Fibroblast of skin of left biceps (primary cell): ENCODE measurements around the gene TLL1.

Experiments
- DNase-seq, 2 experiments: peaks; one replicate each; pipeline ENCODE4 v3.0.0-alpha.2; 2013; ENCODE audit warnings: low read depth in 2 of 2

The TLL1 gene

DNA sequence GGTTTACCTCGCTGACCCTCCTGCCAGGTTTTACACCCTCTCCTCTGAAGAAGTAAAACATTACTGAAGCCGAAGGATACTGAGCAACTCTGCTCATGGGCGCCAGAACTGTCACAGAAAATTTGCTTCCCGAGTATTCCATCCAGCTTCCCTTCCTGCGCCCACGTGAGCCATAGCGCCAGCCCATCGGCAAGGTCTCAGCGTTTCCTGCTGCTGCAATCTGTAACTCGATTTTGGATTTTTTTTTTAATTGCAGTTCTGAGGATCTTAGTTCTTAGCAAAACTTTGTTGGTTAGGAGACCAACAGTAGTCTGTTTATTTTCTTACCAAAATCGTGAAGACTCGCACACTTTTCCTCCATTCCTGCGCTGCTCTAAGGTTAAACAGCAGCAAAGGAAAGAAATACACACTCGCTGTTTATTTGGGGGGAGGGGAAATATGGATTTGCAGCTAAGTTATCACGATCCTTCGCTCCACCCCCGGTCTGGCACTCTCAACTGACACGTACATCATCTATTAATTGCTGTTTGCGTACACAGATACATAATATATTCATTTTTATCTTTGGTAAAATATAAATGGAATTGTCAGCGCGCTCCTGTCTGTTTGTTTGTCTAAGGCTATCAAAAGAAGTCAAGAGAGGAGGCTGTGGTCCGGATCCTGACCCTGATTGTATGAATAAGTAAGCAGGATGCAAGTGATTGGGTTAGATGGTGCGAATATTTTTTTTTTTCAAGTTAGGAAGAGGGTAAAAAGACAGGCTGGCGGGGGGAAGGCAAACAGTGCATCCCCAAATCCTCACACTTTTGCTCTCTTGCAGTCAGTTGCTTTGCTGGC, at the start of gene TLL1:
Gene TLL1, plus strand, starts transcription at position 777 of the 837 bp plus-strand sequence. CDS start 668 bp downstream, outside the sequence.
- no peak for DNase-seq

DNA sequence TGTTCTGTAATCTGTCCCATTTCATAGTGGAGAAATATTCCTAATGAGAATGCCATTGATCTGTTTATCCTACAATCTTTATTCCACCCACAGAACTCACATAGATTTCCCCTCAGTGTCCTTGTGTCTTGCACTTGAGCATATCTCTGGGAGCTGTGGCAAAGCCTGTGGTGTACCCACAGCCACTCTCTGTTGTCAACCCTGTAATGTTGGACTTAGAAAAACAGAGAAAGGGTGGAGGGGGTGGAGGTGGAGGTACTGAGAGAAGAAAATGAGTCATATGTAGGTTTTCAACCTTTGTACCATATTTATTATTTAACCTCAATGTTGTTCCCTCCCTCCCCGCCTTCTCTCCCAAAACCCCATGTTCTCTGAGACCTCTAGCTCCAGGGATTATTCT, 46.9 kb upstream of the TLL1 start:
- no peak for DNase-seq

DNA sequence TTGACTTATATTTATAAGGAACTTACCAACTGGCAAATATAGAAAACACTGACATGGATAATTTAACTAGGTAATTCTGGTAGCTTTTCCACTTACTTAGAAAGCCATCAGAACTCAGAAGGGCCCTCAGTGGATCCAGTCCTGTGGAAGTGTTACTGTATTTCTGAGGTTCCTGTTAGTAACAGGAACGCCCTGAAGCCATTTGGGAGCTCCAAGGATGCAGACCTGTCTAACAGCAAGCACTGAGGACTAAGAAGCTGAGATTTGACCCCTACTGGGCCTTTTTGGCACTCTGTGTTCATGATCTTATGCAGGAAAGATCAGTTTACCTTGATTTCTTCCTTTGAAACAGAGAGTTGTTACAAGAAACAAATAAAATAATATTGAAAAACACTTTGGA, 46.0 kb upstream of the TLL1 start:
- no peak for DNase-seq

DNA sequence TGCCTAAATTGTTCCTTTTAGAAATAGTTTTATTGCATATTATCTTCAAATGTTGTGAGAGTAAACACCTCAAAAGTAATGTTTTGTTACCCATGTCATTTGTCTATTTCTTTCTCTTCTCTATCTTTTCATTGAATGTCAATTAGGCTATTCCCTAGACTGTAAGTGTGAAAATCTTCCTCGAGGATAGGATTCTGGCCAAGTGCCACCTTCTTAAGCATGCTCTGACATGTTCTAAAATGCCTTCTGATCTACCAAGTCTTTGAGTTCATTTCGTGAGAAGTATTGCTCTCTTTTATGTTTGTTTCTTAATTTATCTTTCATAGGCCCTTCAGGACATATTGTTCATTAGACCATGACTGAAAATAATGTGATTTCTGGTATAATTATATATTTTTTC, 44.1 kb upstream of the TLL1 start:
- no peak for DNase-seq

DNA sequence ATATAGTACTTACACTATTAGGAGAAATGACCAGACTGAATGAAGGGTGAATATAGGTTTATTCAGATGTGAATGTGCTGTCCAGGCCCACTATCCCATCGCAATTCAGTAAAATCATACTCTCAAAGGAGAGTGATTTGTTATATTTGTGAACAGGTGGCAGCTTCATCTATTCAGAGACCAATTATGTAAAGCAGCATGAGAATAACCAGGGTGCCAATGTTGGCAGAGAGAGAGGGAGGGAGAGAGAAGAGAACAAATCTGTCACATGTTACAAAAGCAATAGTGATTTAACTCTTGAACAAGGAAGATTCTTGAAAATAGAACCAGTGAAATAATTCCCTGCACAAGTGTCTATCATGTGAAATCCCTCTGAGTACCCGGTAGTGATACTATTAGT, 38.9 kb upstream of the TLL1 start:
- DNase-seq, result no peak

DNA sequence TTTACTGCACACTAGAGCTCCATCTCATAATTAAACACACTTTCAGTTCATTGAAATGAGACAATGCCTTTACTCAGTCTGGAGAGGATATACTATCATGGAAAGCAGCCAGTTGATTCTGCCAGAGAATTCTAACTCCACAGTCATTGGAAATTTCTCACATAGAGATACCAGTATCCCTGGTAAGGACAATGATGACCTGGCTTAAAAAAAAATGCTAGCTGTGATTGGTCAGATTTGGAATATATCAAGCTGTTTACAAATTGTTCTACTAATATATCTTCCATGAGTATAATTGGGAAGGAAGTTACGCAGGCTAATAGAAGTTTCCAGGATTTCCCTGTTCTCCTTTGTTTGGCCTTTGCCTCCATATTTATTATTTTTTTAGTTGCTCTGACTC, 34.5 kb upstream of the TLL1 start:
- no peak for DNase-seq

DNA sequence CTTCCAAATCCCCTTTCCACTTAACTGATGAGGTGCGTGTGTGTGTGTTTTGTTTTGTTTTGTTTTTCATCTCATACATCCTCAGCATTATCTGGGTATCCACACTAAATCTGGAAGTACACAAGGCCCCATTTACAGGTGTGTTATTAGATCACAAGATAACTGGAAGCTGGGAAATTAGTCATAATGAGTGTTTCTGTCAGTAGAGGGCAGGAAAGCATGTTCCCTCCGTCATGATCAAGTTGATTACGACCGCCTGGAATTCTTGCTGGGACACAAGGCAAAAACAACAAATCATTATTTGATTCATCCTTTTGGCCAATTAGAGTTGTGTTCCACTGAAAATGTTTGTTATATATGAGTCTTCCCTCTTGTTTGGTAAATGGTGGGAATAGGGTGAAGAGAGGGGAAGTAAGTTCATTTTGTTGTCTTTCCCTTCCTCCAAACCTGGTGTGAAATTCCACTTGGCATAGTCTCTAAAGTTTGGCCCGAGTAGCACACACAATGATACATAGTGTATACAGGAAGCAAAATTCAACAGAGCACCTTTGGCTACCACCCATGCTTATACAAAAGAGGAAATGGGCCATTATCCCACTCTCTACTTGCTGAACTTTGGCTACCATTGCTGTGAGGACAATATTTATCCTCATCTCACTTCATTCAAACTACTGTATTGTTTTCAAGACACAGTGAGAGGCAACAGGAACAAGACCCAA, 33.3 kb upstream of the TLL1 start:
- DNase-seq, result no peak

DNA sequence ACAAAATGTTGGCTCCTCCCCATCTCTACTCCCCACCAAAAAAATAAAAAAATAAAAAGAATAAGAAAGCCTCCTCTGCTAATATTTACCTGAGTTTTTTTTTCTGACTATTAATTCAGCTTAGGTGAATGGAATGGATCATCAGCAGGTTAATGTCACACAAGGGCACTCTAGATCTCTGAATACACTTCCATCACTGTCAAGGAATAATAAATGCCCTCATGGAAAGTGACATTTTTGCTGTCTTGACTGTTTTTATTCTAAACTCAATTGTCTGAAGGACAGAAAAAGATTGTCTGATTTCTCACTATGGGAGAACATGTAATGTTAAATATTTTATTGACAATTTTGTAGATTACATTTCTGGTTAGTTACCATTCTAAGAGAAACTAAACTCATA, 30.4 kb upstream of the TLL1 start:
- DNase-seq, result no peak

DNA sequence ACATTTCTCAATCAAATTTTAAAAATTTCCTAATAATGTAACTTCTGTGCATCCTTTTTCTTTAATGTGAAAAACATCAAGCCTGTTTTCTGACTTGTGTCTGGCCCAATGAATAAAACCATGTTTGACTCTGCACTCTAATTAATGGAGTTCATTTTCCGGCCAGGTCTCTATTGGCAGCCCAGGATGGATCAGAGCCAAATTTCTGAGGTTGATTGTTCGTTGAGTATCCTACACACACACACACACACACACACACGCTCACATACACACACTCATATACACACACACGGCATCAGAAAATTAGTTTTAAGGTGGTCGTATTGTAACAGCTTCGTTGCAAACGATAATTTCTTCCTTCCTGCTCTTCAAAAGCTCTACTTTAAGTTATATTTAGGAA, 28.9 kb upstream of the TLL1 start:
- no peak for DNase-seq

DNA sequence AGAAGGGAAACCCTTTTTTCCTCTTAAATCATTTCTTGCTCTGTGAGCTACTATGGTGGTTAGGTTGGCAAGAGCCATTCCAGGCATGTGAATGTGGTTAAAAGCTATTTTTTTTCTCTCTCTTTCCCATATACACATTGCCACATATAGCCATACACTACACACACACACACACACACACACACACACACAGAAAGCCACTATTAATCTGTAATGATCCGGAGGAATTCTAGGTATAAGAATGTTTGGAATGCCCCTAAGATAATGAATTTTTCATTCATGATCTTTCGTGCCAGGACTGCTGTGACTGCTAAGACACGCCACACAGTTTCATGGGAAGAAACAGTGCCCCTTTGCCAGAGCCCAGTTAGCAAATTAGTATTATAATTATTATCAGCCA, 21.8 kb upstream of the TLL1 start:
- no peak for DNase-seq

DNA sequence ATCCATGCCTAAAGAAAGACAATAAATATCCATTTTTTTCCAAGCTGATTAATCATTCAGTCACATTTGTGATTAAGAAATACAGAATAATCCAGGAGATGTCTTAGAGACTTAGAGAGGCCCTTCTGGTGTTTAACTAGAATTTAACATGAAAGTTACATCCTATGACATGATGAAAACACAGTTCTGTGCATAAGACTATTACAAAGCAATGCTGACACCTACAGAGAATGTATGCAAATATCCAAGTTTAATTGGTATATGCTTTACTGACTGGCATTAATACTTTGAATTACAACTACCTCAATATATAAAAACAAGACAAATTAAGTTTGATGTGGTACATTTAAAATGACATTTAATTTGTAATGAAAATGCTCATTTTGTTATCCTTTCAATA, 17.8 kb upstream of the TLL1 start:
- DNase-seq, result no peak

DNA sequence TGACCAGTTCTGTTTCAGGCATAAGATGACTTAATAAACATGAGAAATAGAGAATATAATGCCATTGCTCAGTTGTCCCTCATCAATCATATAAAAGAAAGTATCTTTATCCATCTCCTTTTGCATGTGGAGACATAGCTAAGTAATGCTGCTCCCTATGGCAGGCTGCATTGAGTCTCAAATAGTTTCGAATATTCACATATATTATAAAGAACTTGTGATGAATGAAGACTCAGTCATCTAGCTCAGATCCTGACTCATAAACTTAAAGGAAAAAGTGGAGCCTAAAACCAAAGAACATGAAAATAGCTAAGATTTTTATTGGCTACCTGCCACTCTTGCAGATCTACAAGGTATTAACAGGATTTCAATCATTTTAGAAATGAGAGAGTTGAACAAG, 11.7 kb upstream of the TLL1 start:
- no peak for DNase-seq

DNA sequence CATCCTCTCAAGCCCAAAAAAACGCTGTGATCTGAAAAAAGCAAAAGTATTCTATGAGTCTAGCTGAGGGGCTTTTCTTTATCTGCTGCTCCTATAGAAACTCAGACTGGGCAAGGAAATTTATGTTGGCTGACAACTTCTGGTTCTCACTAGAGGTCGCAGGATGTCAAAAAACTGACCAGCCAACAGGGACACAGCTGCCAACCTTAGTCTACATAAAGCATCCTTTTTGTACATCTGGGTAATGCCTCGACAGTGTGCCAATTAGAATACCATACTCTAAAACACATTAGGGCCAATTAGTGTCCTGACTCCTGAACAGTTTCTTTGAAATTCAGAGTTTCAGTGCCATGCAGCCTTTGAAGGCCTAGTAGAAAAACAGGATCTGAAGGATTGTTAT, 8.8 kb upstream of the TLL1 start:
- DNase-seq, result no peak

DNA sequence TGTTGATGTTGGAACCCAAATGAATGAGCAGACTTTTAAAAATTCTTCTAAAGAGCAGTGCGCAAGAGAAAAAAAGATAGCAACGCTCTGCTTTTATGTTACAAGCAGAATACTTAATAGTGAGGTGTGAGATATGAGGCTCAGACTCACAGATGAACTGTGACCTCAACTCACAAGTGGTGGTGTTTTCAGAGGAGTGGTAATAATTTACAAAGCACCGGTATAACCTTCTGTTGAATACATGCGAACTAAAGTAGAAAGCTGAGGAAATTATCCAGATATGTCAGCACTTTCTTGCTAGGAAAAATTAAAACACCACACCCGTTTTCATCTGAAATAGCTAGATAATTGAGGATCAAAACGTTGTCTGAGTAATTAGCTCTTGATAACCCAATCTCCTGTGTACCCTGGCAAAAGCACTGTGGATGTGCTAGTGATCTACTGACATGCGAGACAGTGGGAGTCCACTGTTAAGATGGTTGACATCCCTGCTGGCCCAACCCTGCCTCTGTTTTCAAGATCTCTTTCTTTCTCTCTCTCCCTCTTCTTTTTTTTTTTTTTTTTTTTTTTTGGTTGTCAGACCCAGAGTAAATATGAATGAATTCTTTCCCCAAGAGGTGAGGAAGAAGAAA, 6.9 kb upstream of the TLL1 start:
- no peak for DNase-seq

DNA sequence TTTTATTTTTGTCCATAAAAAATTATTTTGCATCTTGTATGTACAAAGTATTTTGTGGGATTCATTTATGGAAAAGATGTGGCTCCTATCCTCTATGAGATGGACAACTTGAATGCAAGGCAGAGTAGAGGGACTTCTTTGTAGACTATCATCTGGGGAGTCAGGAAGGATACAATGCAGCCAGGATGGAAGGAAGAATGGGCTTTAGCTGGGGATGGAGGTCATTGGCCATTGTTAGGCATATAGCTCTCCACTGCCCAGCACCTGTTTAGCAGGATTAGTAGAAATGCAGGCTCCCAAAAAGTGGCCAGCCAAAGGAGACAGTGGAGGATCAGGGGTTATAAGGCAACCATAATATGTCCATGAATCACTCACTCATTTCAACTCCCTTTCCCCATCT, 5.1 kb upstream of the TLL1 start:
- no peak for DNase-seq

DNA sequence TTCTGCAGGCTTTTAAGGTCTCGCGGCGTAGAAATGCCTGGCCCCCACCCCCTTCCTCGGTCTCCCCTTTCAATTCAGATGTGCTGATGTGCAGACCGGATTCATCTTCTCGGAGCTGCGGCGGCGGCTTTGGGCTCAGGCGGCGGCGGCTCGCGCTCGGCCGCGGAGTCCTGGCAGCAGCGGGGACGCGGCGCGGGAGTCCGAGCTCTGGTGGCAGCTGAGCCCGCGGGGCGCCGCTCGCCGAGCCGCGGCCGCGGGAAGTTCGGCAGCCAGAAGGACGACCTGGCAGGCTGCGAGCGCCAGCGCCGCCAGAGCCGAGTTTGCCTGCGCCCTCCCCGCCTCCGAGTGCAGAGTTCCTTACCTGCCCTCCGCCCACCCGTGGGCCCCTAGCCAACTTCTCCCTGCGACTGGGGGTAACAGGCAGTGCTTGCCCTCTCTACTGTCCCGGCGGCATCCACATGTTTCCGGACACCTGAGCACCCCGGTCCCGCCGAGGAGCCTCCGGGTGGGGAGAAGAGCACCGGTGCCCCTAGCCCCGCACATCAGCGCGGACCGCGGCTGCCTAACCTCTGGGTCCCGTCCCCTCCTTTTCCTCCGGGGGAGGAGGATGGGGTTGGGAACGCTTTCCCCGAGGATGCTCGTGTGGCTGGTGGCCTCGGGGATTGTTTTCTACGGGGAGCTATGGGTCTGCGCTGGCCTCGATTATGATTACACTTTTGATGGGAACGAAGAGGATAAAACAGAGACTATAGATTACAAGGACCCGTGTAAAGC, 448 bp downstream of the TLL1 start:
- DNase-seq, result no peak

DNA sequence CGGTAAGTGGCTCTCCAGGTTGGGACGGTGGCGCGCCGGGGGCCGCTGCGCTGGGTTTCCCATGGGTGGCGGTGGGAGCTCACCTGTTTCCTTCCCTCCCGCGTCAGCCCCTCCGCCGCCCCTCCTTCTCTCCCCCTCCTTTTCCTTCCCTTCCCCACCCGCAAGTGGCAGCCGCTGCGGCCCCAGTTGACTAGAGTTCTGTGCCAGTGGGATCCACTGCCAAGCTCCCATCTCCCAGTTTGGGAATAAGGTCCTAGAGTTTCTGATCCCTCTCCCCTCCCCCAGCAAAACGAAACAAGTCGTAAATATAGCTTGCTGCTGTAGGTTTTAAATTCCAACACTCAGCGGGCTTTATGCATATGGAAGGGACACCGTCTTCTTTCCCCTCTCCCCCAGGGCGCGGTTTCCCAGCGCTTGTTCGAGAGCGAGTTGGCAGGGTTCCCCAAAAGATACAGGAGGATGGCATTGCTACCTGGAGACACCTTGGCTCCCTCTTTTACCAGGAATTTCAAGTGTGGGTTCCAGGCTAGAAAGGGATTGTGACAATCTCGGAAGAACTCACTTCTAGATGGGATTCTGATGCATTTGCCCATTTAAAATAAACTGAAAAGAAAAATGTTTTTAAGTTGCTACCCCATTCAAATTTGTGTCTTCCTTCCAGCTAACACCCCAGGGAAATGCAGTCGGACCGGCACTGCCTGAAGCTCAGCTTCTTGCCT, 1.2 kb downstream of the TLL1 start:
- no peak for DNase-seq

DNA sequence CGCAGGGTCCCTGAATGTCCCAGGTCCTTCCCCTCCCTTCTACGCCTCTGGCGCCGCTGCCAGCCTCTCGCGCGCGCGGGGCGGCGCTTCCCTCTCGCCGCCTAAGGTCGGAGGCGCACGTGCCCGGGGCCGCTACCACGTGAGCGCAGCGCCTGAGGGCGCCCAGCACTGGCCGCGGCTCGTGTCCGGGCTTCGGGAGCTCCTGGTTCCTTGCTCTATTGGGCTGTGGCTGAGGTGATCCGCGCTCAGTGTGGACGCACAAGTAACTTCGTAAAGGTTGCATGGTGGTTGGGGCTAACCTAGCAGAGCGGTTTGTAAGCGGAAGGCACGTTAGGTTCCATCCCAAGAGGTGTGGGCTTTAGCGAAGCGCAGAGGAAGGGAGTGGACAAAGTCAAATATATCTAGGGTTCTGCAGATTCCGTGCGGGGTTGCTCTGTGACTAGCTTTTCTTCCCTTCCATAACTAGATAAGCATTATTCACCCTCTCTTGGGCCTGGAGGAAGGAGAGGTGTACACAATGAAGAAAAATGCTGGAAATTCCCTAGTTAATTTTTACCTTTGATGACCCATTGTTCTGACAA, 1.8 kb downstream of the TLL1 start:
- no peak for DNase-seq

DNA sequence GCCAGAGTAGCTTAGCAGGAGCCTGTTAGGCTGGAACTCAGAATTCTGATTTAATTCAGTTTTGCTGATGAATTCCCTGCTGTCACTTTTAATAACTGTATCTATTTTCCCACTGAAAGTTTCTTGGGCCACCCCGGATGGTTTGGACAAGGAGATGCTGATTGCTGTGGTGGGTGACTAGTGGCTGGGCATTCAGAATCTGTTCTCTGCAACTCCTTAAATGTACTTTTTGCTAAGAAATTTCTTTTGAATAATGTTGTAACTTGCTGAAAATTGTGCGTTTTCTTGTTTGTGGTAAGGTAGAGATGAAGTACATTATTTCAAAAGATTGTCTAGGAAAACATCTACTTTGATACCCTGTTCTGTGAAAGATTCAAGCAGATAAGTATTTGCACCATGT, 2.4 kb downstream of the TLL1 start:
- DNase-seq, result no peak

DNA sequence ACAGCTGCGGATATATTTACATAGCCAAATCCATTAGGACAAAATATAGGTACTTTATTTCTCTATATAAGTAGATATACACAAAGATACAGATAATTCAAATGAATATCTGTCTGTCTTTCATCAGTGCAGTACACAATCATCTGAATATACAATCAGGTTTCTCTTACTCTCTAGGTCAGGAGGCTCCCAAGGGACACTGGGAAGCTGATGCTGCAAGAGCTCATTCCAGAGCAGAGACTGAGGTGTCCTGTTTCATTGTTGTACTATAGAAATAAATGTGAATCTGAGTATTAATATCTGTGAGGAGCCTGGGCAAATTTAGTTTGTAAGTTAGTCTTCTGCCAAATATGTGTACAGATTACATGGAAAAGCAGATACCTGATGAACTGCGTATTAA, 4.2 kb downstream of the TLL1 start:
- DNase-seq, result peak; percentile 41 to 48

DNA sequence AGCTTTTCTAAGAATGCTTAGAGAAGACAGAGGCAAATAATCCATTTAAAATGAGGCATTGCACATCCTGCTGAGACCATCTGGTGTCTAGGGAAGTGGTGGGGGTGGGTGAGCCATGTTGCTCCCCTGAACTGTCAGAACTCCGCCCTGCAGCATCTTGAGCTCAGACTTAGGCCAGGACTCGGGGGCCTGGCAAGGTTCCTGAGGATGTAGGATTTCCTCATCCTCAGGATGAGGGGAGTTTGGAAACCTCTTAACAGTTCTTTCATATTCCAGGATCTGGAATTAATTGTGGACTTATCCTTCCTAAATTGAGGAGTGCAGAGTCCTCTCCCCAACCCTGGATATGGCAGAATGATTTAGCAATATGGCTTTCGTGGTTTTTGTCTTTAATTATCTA, 6.6 kb downstream of the TLL1 start:
- DNase-seq, result peak; percentile 69 to 74
